HG02870 (cell line): ENCODE measurements around the gene NEU3.
A peak's percentile ranks its signal among the peaks of the same experiment; 100 is the strongest.
"Not testable (repeated sequence)": the region's sequence is repeated elsewhere in the genome, so short reads cannot be mapped to it uniquely, and the experiment has no call there.

ENCODE experiments used
- ATAC-seq: cut with Tn5 transposase; IDR thresholded peaks from one replicate; pipeline ENCODE4 v1.9.1; 2021; ENCODE audit warnings: mild to moderate bottlenecking, moderate library complexity; ENCODE audit not compliant: unreplicated experiment

Gene NEU3

DNA sequence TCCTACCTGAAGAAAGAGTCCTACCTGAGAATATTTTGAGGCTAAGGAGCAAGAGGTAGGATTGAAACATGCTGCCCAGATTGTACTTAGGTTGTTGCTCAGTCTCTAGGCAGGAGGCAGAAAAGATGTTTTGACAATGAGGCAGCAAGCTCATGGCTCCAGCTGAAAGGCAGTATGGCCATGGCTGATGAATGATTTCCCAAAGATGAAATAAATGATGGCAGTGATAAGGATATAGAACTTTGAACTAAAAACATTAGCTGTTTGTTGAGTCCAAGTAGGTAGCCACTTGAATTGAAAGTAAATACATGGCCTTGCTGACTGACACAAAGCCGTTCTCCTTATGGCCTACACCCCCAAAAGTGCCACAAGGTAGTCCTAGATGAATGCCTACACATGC, 6.8 kb upstream of the NEU3 start:
- ATAC-seq = no peak

DNA sequence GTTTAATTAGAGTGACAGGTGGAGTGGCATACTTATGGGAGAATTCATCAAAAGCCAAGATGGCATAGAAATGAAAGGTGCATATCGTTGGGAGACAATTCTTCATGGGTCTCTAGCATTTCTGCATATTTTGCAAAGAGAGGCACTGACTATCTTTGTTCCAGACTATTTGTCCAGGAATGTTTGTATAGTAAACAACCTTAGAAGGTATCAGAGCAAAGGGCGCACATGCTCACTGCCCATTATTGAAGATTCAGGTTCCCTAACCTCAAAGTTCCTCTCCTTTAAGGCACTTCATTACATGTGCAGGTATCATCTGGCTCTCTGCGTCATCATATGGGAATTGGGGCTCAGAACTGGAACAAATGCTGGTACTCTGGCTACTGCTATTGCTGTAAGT, 4.7 kb upstream of the NEU3 start:
- ATAC-seq = no peak

DNA sequence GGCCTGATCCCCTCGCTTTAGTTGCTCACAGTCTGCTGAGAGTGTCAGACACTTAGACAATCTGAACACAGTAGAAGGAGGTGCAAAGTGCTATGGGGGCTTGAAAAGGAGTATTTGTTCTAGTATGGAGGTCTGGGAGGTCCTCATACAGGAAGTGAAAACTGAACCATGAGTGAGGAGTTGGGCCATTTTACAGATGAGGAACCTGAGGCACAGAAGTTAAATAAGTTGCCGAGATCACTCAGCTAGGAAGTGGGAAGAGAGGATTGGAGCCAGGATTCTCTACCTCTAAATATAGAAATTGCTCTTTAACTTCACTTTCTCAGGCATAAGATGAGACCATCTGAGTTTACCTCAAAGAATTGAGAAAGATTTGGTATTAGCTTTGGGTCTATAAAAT, 4.0 kb upstream of the NEU3 start:
- ATAC-seq = no peak

DNA sequence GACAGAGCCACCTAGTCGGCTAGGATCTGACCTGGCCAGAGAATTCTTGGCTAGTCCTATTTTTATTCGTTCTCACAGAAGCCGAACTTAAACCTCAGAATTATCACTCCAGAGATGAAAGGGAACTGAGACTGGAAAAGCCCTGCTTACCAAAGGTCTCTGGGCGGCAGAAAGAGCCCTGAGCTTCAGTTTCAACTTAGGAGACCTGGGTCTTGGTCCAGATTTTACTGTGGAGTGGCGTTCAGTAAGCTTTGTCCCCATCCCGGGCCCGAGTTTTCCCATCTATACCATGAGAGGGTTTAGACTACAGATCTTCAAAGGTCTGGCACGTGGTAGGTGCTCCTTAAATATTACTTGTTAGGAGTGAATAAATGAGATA, 516 bp downstream of the NEU3 start:
- peak; percentile 14 for ATAC-seq

DNA sequence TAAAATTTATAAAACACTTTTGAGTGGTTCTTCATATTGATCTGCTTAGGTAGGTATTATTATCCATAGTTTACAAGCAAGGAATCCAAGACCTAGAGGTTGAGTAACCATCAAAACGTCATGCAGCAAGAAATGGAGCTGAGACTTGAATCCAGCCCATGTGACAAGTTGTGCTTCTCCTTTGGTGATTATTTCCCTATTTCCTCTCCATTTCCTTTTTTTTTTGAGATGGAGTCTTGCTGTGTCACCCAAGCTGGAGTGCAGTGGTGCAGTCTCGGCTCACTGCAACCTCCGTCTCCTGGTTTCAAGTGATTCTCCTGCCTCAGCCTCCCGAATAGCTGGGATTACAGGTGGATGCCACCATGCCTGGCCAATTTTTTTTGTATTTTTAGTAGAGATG, 1.4 kb downstream of the NEU3 start:
- ATAC-seq = not testable (repeated sequence)

DNA sequence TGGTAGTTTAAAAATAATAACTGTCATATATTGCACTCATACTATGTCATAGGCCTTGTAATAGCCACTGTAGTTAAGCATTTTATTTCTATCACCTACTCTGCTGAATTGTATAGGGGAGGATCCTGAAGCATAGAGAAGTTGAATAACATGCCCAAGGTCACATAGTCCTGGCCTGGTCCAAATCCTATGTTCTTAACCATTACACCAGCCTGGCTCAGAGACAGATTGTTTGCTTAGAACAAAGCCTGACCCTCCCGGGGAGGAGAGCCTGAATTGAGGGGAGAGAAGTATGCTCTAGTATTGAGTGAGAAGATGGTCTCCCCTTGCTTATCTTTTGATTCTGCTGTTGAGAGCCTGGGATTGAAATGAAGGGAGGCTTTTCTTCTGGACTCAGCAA, 2.2 kb downstream of the NEU3 start:
- ATAC-seq = no peak

DNA sequence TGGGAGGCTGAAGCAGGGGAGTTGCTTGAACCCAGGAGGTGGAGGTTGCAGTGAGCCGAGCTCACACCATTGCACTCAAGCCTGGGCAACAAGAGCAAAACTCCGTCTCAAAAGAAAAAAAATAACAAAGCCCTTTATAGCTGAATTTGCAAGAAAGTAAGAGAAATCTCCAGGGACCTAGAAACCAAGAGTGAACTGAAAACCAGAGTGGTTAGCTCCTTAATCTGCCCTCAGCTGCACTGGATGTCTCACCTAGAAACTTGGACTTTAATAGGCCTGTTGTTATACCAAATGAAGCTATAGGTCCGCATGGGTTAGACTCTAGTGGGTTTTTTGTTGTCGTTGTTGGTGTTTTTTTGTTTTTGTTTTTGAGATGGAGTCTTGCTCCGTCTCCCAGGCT, 4.1 kb downstream of the NEU3 start:
- ATAC-seq = peak; percentile 37

DNA sequence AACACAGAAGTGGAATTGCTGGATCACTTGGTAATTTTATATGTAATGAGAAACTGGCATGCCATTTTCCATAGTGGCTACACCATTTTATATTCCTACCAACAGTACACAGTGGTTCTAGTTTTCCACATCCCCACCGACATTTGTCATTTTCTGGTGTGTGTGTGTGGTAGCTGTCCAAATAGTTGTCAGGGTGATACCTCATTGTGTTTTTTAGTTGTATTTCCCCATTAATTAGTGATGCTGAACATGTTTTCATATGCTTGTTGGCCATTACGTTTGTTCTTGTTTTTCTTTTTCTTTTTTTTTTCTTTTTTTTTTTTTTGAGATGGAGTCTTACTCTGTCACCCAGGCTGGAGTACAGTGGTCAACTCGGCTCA, 12.2 kb downstream of the NEU3 start:
- no peak for ATAC-seq

DNA sequence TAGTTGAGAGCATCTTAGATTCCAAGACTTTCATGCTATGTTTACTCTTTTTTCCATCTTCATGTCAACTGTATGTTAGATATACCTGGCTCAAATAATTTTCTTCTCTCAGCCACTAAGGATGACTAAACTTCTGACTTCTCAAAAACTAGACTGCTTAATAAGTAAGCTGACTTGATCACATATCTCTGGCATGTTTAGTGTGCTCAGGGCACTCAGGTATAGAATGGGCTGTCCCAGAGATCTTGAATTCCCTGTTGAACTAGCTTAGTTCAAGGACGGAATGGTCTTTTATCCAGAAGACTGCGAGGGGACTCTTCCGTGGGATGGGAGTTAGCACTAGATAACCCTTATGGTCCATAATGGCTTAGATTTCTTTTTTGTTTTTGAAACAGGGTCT, 13.0 kb downstream of the NEU3 start:
- ATAC-seq = no peak

DNA sequence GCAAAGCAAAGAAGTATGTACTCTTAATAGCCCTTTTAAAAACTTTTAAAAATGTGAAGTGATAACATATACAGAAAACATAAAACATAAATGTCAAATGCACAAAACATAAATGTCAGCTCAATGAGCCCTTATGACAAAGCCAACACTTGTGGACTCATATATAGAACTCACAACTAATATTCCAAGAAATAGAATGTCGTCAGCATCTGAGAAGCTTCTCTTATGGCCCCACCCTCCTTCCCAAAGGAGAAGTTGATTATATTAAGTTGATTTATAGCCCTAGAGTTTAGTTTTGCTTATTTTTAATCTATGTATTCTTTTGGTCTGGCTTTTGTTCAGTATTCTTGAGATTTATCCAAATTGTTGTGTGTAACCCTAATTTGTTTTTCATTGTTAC, 13.8 kb downstream of the NEU3 start:
- no peak for ATAC-seq

DNA sequence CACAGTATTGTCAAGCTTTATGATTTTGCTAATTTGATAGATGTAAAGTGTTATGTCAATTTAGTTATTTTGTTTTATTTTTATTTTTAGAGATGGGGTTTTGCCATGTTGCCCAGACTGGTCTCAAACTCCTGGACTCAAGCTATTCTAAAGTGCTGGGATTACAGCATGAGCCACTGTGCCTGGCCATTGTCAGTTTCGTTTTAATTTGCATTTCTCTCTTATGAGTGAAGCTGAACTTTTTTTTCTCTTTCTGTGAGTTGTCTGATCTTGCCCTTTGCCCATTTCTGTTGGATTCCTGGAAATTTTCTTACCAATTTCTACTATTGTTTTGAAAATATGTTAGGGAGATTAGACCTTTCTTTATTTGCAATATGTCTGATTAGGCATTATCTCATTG, 15.5 kb downstream of the NEU3 start:
- no peak for ATAC-seq

DNA sequence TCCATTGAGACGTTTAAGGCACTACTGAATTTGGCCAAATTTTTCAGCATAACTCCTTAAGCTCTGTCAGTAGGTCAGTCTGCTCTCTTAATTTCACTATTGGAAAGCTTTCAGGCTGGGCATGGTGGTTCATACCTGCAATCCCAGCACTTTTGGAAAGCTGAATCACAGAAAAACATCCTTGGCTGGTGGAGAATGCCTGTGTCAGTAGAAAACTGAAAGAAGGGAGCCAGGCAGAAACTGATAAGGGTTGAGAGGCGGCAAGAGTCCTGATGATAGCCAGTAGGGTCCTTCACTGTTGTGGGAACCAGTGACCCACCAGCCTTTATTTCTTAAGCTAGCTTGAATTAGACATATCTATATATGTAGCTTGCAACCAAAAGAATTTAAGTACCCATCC, 22.6 kb downstream of the NEU3 start:
- ATAC-seq = no peak

DNA sequence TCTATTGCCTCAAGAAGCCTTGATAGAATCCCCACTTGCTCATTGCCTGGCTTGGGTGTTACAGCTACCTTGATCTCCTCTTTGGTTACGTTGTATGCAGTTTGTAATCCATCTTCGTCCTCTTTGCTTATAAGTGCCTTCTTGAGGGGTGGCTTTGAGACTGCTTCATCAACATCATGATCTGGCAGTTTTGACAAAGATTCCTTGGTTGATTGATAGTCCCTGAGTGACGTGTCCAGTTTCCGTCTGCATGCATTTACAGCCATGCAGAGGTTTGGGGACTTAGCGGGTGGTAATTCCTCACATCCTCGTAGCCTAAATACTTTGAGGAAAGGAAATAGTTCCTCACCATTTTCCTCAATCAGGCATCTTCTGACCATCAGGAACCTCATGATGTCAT, 23.1 kb downstream of the NEU3 start:
- ATAC-seq = no peak

DNA sequence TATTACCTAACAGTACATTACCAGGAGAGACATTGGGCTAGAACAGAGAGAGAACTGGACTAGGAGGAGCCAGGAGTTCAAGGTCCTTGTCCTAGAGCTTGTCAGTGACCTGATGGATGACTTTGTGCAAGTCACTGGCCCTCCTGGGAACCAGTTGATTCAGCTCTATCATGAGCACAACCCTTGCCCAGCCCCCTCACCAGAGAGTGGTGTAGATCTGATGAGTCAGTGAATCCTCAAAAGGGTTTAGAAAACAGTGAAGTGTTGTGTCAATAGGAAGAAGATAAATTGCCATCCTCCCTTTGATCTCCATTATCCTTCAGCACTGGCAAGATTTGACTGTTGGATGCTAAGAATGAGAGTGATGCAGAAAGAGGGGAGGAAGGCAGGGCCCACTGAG, 24.3 kb downstream of the NEU3 start:
- ATAC-seq = no peak

DNA sequence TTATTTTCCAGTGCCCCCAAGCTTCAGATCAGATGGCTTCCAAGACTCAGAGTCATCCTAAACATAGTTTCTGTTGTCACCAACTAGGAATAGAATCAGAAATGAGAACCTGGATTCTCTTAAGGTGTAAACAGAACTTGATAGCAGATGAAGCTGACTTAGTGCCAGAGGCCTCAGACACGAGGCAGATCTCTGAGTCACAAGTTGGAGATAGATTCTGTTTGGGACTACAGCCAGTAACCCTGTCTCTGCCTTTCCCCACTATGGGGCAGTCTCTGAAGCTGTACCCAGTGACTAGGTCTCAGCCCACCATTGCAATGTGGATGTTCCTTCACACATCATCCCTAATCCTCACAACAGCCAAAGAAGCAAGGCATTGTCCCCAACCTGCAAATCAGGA, 25.4 kb downstream of the NEU3 start:
- ATAC-seq = no peak

DNA sequence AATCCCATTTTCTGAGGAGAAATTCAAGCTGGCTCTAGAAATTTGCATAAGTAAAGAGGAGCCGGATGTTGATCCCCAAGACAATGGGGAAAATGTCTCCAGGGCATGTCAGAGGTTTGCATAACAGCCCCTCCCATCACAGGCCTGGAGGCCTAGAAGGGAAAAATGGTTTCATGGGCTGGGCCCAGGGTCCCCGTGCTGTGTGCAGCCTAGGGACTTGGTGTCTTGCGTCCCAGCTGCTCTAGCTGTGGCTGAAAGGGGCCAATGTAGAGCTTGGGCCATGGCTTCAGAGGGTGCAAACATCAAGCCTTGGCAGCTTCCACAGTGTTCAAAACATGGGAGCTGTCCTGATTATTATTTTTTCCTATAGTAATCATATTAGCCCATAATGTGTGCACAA, 30.5 kb downstream of the NEU3 start:
- ATAC-seq = not testable (repeated sequence)

DNA sequence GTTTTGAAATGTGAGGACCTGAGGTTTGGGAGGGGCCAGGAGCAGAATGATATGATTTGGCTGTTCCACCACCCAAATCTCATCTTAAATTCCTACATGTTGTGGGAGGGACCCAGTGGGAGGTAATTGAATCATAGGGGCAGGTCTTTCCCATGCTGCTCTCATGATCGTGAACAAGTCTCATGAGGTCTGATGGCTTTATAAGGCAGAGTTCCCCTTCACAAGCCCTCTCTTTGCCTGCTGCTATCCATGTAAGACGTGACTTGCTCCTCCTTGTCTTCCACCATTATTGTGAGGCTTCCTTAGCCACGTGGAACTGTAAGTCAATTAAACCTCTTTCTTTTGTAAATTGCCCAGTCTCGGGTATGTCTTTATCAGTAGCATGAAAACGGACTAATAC, 31.6 kb downstream of the NEU3 start:
- ATAC-seq = not testable (repeated sequence)

DNA sequence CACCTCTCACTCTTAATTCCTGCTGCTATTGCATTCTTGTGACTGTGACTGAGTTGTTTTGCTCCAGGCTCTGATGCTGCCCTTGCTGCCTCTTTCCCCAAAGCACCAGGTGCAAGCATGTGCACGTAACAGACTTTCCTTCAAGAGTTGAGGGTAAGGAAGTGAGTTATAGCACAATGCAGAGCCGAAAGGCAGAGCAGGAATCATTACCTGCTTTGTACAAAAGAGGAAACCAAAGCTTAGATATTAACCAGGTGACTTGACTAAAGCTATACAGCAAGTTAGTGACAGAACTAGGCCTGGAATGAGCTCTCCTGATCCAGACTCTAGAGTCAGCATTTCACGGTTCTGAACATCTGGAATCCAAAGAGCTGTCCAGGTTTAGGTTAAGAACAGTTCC, 33.6 kb downstream of the NEU3 start:
- ATAC-seq = no peak

DNA sequence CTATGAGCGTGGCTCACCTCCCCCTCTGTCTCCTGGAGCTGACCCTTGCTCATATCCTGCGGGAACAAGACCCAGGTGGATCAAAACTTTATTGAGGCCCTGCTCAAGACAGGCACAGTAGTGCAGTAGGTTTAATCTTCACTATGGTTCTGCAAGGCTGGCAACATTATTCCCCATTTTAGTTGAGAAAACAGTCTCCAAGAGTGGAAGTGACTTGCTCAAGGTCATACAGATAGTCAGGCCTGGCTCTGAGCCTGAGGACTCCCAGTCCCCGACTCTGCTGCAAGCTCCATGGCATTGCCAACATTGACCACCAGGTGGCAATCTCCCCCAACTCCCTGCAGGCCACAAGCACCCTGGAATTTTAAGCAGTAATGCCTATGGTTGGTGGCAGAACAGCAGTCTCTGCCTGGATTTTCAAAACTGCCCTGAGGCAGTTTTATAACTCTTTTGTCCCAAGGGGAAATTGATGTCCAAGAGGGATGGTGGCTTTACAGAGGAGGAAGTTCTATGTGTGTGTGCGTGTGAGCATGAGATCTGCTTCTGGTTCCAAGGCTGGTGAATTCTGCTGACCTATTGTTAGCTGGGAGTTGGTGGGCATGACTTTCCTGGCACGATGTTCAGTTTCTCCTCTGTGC, 34.1 kb downstream of the NEU3 start:
- ATAC-seq = peak; percentile 55

DNA sequence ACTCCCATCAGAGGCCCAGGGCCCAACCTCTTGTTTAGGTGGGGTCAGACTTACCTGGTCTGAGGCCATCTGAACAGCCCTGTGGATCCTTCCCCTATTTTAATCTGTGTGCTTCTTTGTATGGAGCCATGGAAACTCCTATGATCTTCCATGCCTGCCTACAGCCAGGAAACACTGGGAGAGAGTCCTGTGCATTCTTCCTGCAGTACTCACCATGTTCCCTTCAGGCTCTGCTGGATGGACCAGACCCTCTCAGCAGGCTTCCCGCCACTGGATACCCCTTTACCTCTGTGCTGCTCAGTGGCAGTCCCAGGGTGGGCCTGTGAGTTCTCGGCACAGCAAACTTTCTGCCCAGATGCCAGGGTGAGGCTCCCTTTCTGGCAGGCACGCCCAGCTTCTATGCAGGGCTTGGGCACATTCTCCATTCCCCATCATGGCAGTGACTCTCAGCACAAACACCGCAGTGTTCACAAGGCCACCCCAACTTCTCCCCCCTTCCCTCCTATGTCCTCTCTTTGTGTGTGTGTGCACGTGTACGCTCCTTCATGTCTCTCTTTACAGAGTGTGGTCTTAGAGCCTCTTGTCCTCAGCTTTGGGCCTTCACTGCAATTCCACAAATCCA, 34.8 kb downstream of the NEU3 start:
- no peak for ATAC-seq

DNA sequence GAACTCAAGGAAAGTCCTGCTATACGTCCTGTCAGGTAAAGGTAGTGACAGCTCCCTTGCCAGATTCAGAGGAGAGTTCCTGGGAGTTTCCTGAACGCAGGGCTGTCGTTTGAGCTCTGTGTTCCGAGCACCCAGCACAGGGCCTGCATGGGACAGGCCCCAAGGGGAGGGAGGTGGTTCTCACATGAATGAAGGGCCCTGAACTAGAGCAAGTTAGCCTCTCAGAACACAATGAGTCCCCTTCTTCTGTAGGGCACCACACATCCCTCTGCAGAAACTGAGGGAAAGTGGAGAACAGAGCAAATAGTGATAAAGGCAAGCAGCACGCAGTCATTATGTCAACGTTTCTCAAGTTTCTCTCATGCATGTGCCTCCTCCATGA, 35.3 kb downstream of the NEU3 start:
- no peak for ATAC-seq

DNA sequence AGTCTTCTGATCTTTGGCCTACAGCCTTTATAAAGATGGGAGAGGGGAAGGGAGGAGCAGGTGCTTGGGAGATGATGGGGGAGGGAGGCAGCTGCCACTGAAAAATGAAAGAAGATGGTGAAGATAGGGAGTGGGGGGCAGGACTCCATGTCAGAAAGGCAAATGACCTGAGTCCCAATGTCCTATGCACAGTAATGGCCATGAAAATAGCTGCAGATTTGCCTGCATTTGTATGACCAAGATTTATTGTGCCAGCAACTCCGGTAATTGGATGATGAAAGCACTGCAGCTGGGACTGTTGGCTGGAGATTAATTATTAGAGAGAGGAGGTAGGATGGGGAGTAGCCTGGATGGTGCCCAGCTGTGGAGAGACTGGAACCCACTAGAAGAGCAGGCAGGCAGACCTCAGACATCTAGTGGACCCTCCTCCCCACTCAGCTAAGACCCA, 36.1 kb downstream of the NEU3 start:
- no peak for ATAC-seq

DNA sequence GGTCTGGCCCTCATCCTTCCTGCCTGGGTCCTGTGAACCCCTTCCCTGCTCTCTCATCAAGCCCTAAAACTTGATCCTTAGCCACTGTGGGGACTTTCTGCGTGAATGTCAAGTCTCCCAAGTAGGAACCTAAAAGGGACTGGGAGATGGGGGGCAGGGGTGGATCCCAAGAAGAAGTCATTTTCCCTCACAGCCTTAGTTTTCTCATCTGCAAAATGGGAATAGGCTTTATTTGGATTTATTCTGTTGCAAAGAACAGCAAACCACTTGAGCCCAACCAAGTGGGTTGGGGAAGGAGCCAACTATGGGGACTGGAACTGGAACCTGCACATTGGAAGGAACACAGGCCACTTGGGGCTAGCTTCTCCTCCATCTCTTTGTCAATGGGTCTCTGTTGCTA, 36.8 kb downstream of the NEU3 start:
- ATAC-seq = no peak
